IMR-90 (cell line): ENCODE data around the gene AFG3L2. TPM values are rescaled to one million over a fixed set of nuclear protein-coding genes. Genes with fewer than 3 reads are reported as not detected.

ENCODE experiments used
- ATAC-seq: fragments of 200-7000 bp; cut with Tn5 transposase; 2 replicates; pipeline ENCODE4 v1.9.1; 2020; ENCODE audit warnings: low read depth, mild to moderate bottlenecking, moderate library complexity
- BruUV-seq: library from RNA; stranded (reverse); fragments of 400-500 nt; replicated peaks from 2 replicates; lab custom pipeline; 2021; lab: Mats Ljungman, UMichigan
- CTCF ChIA-PET: fragments of 300-600 bp; formaldehyde crosslinking; extraction: SDS; loops from one replicate; lab custom pipeline; 2021; ENCODE audit warnings: antibody characterized with exemption; lab: Yijun Ruan, JAX
- POLR2A ChIA-PET: fragments of 300-600 bp; sonication (Branson Sonifier 250); formaldehyde crosslinking; loops from one replicate; lab custom pipeline; 2022; ENCODE audit warnings: antibody characterized with exemption; ENCODE audit not compliant: unreplicated experiment; lab: Charles Lee
- DNase-seq: peaks from one replicate; pipeline ENCODE4 v3.0.0; 2013
- H2AFZ ChIP-seq: replicated peaks from 2 replicates; pipeline ENCODE3; 2013; ENCODE audit warnings: low read length, mild to moderate bottlenecking; ENCODE audit not compliant: poor library complexity
- H2AK5ac ChIP-seq: 2 replicates; pipeline ENCODE4 v1.6.1; 2013; ENCODE audit warnings: low read depth, low read length, inconsistent platforms
- H2AK9ac ChIP-seq: replicated peaks from 2 replicates; pipeline ENCODE3; 2013; ENCODE audit warnings: mild to moderate bottlenecking, low read depth, low read length, moderate library complexity; ENCODE audit not compliant: poor library complexity
- H2BK120ac ChIP-seq: 2 replicates; pipeline ENCODE4 v1.6.1; 2013; ENCODE audit warnings: low read depth, low read length, inconsistent platforms
- H2BK15ac ChIP-seq: 3 replicates; pipeline ENCODE4 v1.6.1; 2013; ENCODE audit warnings: low read depth, low read length, inconsistent platforms
- H2BK20ac ChIP-seq: 2 replicates; pipeline ENCODE4 v1.6.1; 2013; ENCODE audit warnings: low read depth, mild to moderate bottlenecking, inconsistent platforms, low read length, moderate library complexity
- H2BK5ac ChIP-seq: 2 replicates; pipeline ENCODE4 v1.6.1; 2013; ENCODE audit warnings: mild to moderate bottlenecking, low read depth, low read length, inconsistent platforms; ENCODE audit not compliant: poor library complexity, severe bottlenecking
- H3K14ac ChIP-seq: replicated peaks from 2 replicates; pipeline ENCODE4 v1.6.1; 2013; ENCODE audit warnings: low read depth, low read length, inconsistent platforms
- H3K18ac ChIP-seq: 2 replicates; pipeline ENCODE4 v1.6.1; 2013; ENCODE audit warnings: low read depth, low read length, control low read depth
- H3K23ac ChIP-seq: 2 replicates; pipeline ENCODE4 v1.6.1; 2013; ENCODE audit warnings: low read depth, low read length, inconsistent platforms
- H3K27ac ChIP-seq: 2 replicates; pipeline ENCODE4 v1.5.1; 2013; ENCODE audit warnings: mild to moderate bottlenecking, control low read depth, low read length; ENCODE audit not compliant: insufficient read depth
- H3K27me3 ChIP-seq: 2 replicates; pipeline ENCODE4 v1.6.1; 2013; ENCODE audit warnings: low read length; ENCODE audit not compliant: control insufficient read depth, insufficient read depth
- H3K36me3 ChIP-seq: 2 replicates; pipeline ENCODE4 v1.6.1; 2013; ENCODE audit warnings: low read length, mixed read lengths; ENCODE audit not compliant: control insufficient read depth, insufficient read depth
- H3K4ac ChIP-seq: 2 replicates; pipeline ENCODE4 v1.6.1; 2013; ENCODE audit warnings: low read depth, low read length, inconsistent platforms
- H3K4me1 ChIP-seq: 2 replicates; pipeline ENCODE4 v1.6.1; 2013; ENCODE audit warnings: low read length, mixed read lengths; ENCODE audit not compliant: control insufficient read depth, insufficient read depth
- H3K4me2 ChIP-seq: 2 replicates; pipeline ENCODE4 v1.6.1; 2013; ENCODE audit warnings: low read depth, mild to moderate bottlenecking, control low read depth, low read length, moderate library complexity
- H3K4me3 ChIP-seq: 2 replicates; pipeline ENCODE4 v1.5.1; 2013; ENCODE audit warnings: low read depth, mild to moderate bottlenecking, control low read depth, low read length, moderate library complexity; ENCODE audit not compliant: insufficient read depth
- H3K56ac ChIP-seq: 2 replicates; pipeline ENCODE4 v1.6.1; 2013; ENCODE audit warnings: low read length, inconsistent platforms; ENCODE audit not compliant: insufficient read depth; ENCODE audit errors: extremely low read depth
- H3K79me1 ChIP-seq, 2 experiments: 2 replicates each; pipeline ENCODE4 v1.6.1; 2013; ENCODE audit warnings: low read length in 2 of 2, inconsistent platforms in 1 of 2, low read depth in 1 of 2
- H3K9ac ChIP-seq: 2 replicates; pipeline ENCODE4 v1.6.1; 2013; ENCODE audit warnings: low read depth, low read length, control low read depth
- H3K9me1 ChIP-seq: 2 replicates; pipeline ENCODE4 v1.6.1; 2013; ENCODE audit warnings: low read length, inconsistent platforms; ENCODE audit not compliant: insufficient read depth
- H3K9me3 ChIP-seq: 2 replicates; pipeline ENCODE4 v1.6.1; 2013; ENCODE audit warnings: low read length; ENCODE audit not compliant: control insufficient read depth, insufficient read depth
- H4K20me1 ChIP-seq: 2 replicates; pipeline ENCODE4 v1.6.1; 2013; ENCODE audit warnings: low read length, inconsistent platforms; ENCODE audit not compliant: insufficient read depth
- H4K5ac ChIP-seq: 2 replicates; pipeline ENCODE4 v1.6.1; 2013; ENCODE audit warnings: mild to moderate bottlenecking, low read depth, low read length, control low read depth
- H4K8ac ChIP-seq, 2 experiments: 2 replicates each; pipeline ENCODE4 v1.6.1; 2013; ENCODE audit warnings: low read depth in 2 of 2, low read length in 2 of 2, control low read depth in 1 of 2, inconsistent platforms in 1 of 2
- H4K91ac ChIP-seq: 2 replicates; pipeline ENCODE4 v1.6.1; 2013; ENCODE audit warnings: low read depth, low read length, inconsistent platforms; ENCODE audit not compliant: insufficient read depth
- MAZ ChIP-seq: IDR thresholded peaks from 2 replicates; pipeline ENCODE4 v1.6.1; 2012; ENCODE audit warnings: low read depth, mild to moderate bottlenecking, low read length, improper control_type of control experiment, moderate library complexity, borderline replicate concordance
- POLR2A ChIP-seq: IDR thresholded peaks from 2 replicates; pipeline ENCODE4 v1.6.1; 2012; ENCODE audit warnings: mild to moderate bottlenecking, low read depth, low read length
- WGBS, 2 experiments: methylation state at CpG; one replicate each; pipeline versions ENCODE4 v1.1.5 to v1.1.7; 2013; ENCODE audit warnings: missing lambda C conversion rate in 2 of 2; ENCODE audit not compliant: insufficient read length in 1 of 2; ENCODE audit errors: extremely low coverage in 2 of 2; 5-methylcytosine and 5-hydroxymethylcytosine counted together
- dilution Hi-C: fragments of 300-500 bp; cut with HindIII; formaldehyde crosslinking; loops from one replicate; pipeline ENCODE4 v1.14.3; 2018; ENCODE audit warnings: low sequenced_read_pairs; ENCODE audit not compliant: unreplicated experiment
- in situ Hi-C: fragments of 300-500 bp; cut with MboI; formaldehyde crosslinking; loops from 3 replicates; pipeline ENCODE4 v1.14.3; 2019; ENCODE audit warnings: low sequenced_read_pairs, inconsistent platforms, mixed read lengths
- intact Hi-C: fragments of 100-400 bp; cut with micrococcal nuclease; formaldehyde crosslinking; loops from 2 replicates; pipeline ENCODE4 v1.10.0; 2022
- polyA plus RNA-seq, 3 experiments: library from polyadenylated mRNA; depleted of rRNA; stranded (reverse); fragments of >200 nt; gene quantifications; 2 replicates each; pipeline ENCODE4 v1.2.3, GENCODE V29; 2012; ENCODE audit warnings: low replicate concordance in 1 of 3
- total RNA-seq: library from RNA; depleted of rRNA; stranded (reverse); fragments of >200 nt; gene quantifications from 2 replicates; pipeline ENCODE4 v1.2.3, GENCODE V29; 2012

The AFG3L2 gene
- total and polyA plus RNA-seq, 2 of the 4 experiments (the other 2 are of a cell fraction): 26.9 to 37.6 TPM

GRCh38 chr18:12324991-12325725 lies 51.9 kb downstream of the AFG3L2 start:
- Histone ChIP-seq H4K20me1 (peaks cover 87% of the 10 kb centered on the region), H3K36me3 (peaks cover 61% of the 10 kb centered on the region), H4K8ac (no peak overlapping the region), H3K27me3 (no peaks in the 10 kb centered on the region), H2BK20ac (no peak overlapping the region), H2BK120ac (no peak overlapping the region), H3K79me1 (peaks cover 35 to 60% of the 10 kb centered on the region in 2 experiments), H2BK15ac (no peak overlapping the region), H2AK9ac (no peak overlapping the region), H3K23ac (no peak overlapping the region), H3K4me2 (no peak overlapping the region), H3K56ac (no peak overlapping the region), H3K9me1 (peaks cover 27% of the 10 kb centered on the region), H3K4ac (no peak overlapping the region), H3K4me1 (no peaks in the 10 kb centered on the region), H3K4me3 (no peak overlapping the region), H3K14ac (no peak overlapping the region), H3K9me3 (no peaks in the 10 kb centered on the region), H3K27ac (no peak overlapping the region), H3K9ac (no peak overlapping the region), H4K5ac (no peak overlapping the region), H2BK5ac (no peak overlapping the region), H2AFZ (no peak overlapping the region), H2AK5ac (no peak overlapping the region), H3K18ac (no peak overlapping the region), H4K91ac (no peak overlapping the region)
- WGBS, 2 experiments: 96% methylated on average over 51 of the region's 58 CpGs; no CpG with 5 or more reads in 1 of the 2 experiments
- no TSS peak for BruUV-seq
- intact Hi-C loops (no loop called here), in situ Hi-C loops (no loop called here), dilution Hi-C loops (no loop called here)
- no peak for ATAC-seq
- CTCF ChIA-PET: no interaction called here
- no peak for DNase-seq
- TF ChIP-seq POLR2A (peak; percentile 23; the same call in 1 of the 2 replicates), MAZ (no peak)
- POLR2A ChIA-PET: no interaction called here
